Trophoblast cell (in vitro differentiated cells and primary cell): Measurements from ENCODE around the gene LAMB4.

Source experiments
- DNase-seq, 2 donors: peaks; one replicate each; pipeline ENCODE4 v3.0.0-alpha.2; 2016
- H2AFZ ChIP-seq: 2 replicates; pipeline ENCODE4 v1.6.1; 2013; ENCODE audit warnings: low read length, moderate library complexity, mild to moderate bottlenecking; ENCODE audit not compliant: insufficient read depth, poor library complexity
- H2AK5ac ChIP-seq: 2 replicates; pipeline ENCODE4 v1.6.1; 2013; ENCODE audit warnings: mild to moderate bottlenecking, low read length
- H2BK120ac ChIP-seq: 2 replicates; pipeline ENCODE4 v1.6.1; 2013; ENCODE audit warnings: low read length, mild to moderate bottlenecking, moderate library complexity; ENCODE audit not compliant: insufficient read depth, poor library complexity
- H2BK12ac ChIP-seq: 2 replicates; pipeline ENCODE4 v1.6.1; 2013; ENCODE audit warnings: mild to moderate bottlenecking, low read length, moderate library complexity
- H2BK5ac ChIP-seq: 2 replicates; pipeline ENCODE4 v1.6.1; 2013; ENCODE audit warnings: low read length, low read depth, moderate library complexity, mild to moderate bottlenecking; ENCODE audit not compliant: poor library complexity
- H3K14ac ChIP-seq: 2 replicates; pipeline ENCODE4 v1.6.1; 2013; ENCODE audit warnings: mild to moderate bottlenecking, low read length
- H3K18ac ChIP-seq: 2 replicates; pipeline ENCODE4 v1.6.1; 2013; ENCODE audit warnings: mild to moderate bottlenecking, low read length
- H3K23ac ChIP-seq: 2 replicates; pipeline ENCODE4 v1.6.1; 2013; ENCODE audit warnings: low read length
- H3K27ac ChIP-seq: 2 replicates; pipeline ENCODE4 v1.5.1; 2013; ENCODE audit warnings: low read depth, mild to moderate bottlenecking, inconsistent platforms, low read length, moderate library complexity
- H3K27me3 ChIP-seq: 2 replicates; pipeline ENCODE4 v1.6.1; 2013; ENCODE audit warnings: inconsistent platforms, mild to moderate bottlenecking, low read length, moderate library complexity; ENCODE audit not compliant: insufficient read depth
- H3K36me3 ChIP-seq, 2 experiments: 1 replicate in 1 of 2; 2 replicates in 1 of 2; pipeline ENCODE4 v1.6.1; 2013; ENCODE audit warnings: low read length in 2 of 2, mild to moderate bottlenecking in 2 of 2, moderate library complexity in 1 of 2; ENCODE audit not compliant: insufficient read depth in 2 of 2, control insufficient read depth in 1 of 2
- H3K4ac ChIP-seq: 2 replicates; pipeline ENCODE4 v1.6.1; 2013; ENCODE audit warnings: low read depth, mild to moderate bottlenecking, low read length, moderate library complexity
- H3K4me1 ChIP-seq, 2 experiments: 1 replicate in 1 of 2; 2 replicates in 1 of 2; pipeline ENCODE4 v1.6.1; 2013; ENCODE audit warnings: low read length in 2 of 2, mild to moderate bottlenecking in 2 of 2, moderate library complexity in 1 of 2; ENCODE audit not compliant: insufficient read depth in 2 of 2, control insufficient read depth in 1 of 2
- H3K4me2 ChIP-seq: 2 replicates; pipeline ENCODE4 v1.6.1; 2013; ENCODE audit warnings: inconsistent platforms, mild to moderate bottlenecking, low read length, moderate library complexity
- H3K4me3 ChIP-seq: 2 replicates; pipeline ENCODE4 v1.5.1; 2013; ENCODE audit warnings: mild to moderate bottlenecking, low read depth, low read length, inconsistent platforms
- H3K79me1 ChIP-seq: one replicate; pipeline ENCODE4 v1.6.1; 2013; ENCODE audit warnings: low read length
- H3K79me2 ChIP-seq: 2 replicates; pipeline ENCODE4 v1.6.1; 2013; ENCODE audit warnings: low read length, mild to moderate bottlenecking; ENCODE audit not compliant: control insufficient read depth, insufficient read depth, poor library complexity
- H3K9ac ChIP-seq: 2 replicates; pipeline ENCODE4 v1.6.1; 2013; ENCODE audit warnings: mild to moderate bottlenecking, low read length
- H3K9me3 ChIP-seq: 2 replicates; pipeline ENCODE4 v1.6.1; 2013; ENCODE audit warnings: low read depth, mild to moderate bottlenecking, control low read depth, inconsistent platforms, low read length; ENCODE audit not compliant: insufficient read depth
- H4K12ac ChIP-seq: 2 replicates; pipeline ENCODE4 v1.6.1; 2013; ENCODE audit warnings: low read depth, mild to moderate bottlenecking, low read length, moderate library complexity
- H4K8ac ChIP-seq: 2 replicates; pipeline ENCODE4 v1.6.1; 2013; ENCODE audit warnings: low read depth, mild to moderate bottlenecking, low read length, moderate library complexity
- H4K91ac ChIP-seq: one replicate; pipeline ENCODE4 v1.6.1; 2013; ENCODE audit warnings: low read depth, mild to moderate bottlenecking, low read length, moderate library complexity
- WGBS: extraction: QIAGEN DNeasy Blood & Tissue Kit; methylation state at CpG from one replicate; pipeline ENCODE4 v1.1.7; 2013; ENCODE audit warnings: missing lambda C conversion rate; ENCODE audit not compliant: insufficient read length, insufficient coverage; ENCODE audit errors: extremely low coverage; 5-methylcytosine and 5-hydroxymethylcytosine counted together

The LAMB4 gene

GRCh38 chr7:108167460-108167859 is 37.3 kb upstream of the LAMB4 start:
- no peak overlapping the region for H2BK120ac ChIP-seq
- WGBS = no CpG with 5 or more reads among the region's 7 CpGs
- H2AFZ ChIP-seq = no peak overlapping the region
- H3K14ac ChIP-seq = no peak overlapping the region
- no peak overlapping the region for H2BK12ac ChIP-seq
- no peaks in the 10 kb centered on the region for H3K79me2 ChIP-seq
- DNase-seq = no peak
- H3K9ac ChIP-seq = no peak overlapping the region
- H3K23ac ChIP-seq = no peak overlapping the region
- H3K9me3 ChIP-seq = no peaks in the 10 kb centered on the region
- no peak overlapping the region for H3K27ac ChIP-seq
- no peak overlapping the region for H3K4me2 ChIP-seq
- no peak overlapping the region for H2AK5ac ChIP-seq
- H3K27me3 ChIP-seq = no peaks in the 10 kb centered on the region
- no peak overlapping the region for H3K18ac ChIP-seq
- no peaks in the 10 kb centered on the region for H3K36me3 ChIP-seq
- H2BK5ac ChIP-seq = no peak overlapping the region
- no peak overlapping the region for H3K4me3 ChIP-seq
- no peaks in the 10 kb centered on the region for H3K4me1 ChIP-seq
- H4K8ac ChIP-seq = no peak overlapping the region
- no peak overlapping the region for H4K91ac ChIP-seq
- no peaks in the 10 kb centered on the region for H3K79me1 ChIP-seq
- H4K12ac ChIP-seq = no peak overlapping the region
- H3K4ac ChIP-seq = no peak overlapping the region

- H3K27ac ChIP-seq = no peak overlapping the region
- H2AFZ ChIP-seq = no peak overlapping the region
- H3K36me3 ChIP-seq = no peaks in the 10 kb centered on the region
- H3K14ac ChIP-seq = no peak overlapping the region
- no peak overlapping the region for H3K9ac ChIP-seq
- H2BK5ac ChIP-seq = no peak overlapping the region
- DNase-seq = no peak
- no peaks in the 10 kb centered on the region for H3K79me2 ChIP-seq
- no peak overlapping the region for H3K4me3 ChIP-seq
- H2AK5ac ChIP-seq = no peak overlapping the region
- H4K8ac ChIP-seq = no peak overlapping the region
- H3K9me3 ChIP-seq = no peaks in the 10 kb centered on the region
- no peak overlapping the region for H3K18ac ChIP-seq
- H3K23ac ChIP-seq = no peak overlapping the region
- H3K4ac ChIP-seq = no peak overlapping the region
- no peaks in the 10 kb centered on the region for H3K79me1 ChIP-seq
- no peaks in the 10 kb centered on the region for H3K4me1 ChIP-seq
- no peak overlapping the region for H4K12ac ChIP-seq
- H4K91ac ChIP-seq = no peak overlapping the region
- H3K4me2 ChIP-seq = no peak overlapping the region
- H3K27me3 ChIP-seq = no peaks in the 10 kb centered on the region
- H2BK120ac ChIP-seq = no peak overlapping the region
- no peak overlapping the region for H2BK12ac ChIP-seq
- no CpG with 5 or more reads among the region's 5 CpGs for WGBS
These were observed 36.5 kb upstream of the LAMB4 start for GRCh38 chr7:108166687-108167086.

GRCh38 chr7:108165723-108166122 is 35.6 kb upstream of the LAMB4 start:
- no peak overlapping the region for H3K14ac ChIP-seq
- H2BK12ac ChIP-seq = no peak overlapping the region
- WGBS = no CpG with 5 or more reads among the region's 2 CpGs
- H3K4me1 ChIP-seq = no peaks in the 10 kb centered on the region
- DNase-seq = no peak
- no peak overlapping the region for H3K4me3 ChIP-seq
- no peak overlapping the region for H2BK5ac ChIP-seq
- H3K4me2 ChIP-seq = no peak overlapping the region
- H3K9me3 ChIP-seq = no peaks in the 10 kb centered on the region
- H3K18ac ChIP-seq = no peak overlapping the region
- H3K36me3 ChIP-seq = no peaks in the 10 kb centered on the region
- H3K79me2 ChIP-seq = no peaks in the 10 kb centered on the region
- no peak overlapping the region for H3K27ac ChIP-seq
- no peak overlapping the region for H3K4ac ChIP-seq
- no peaks in the 10 kb centered on the region for H3K79me1 ChIP-seq
- H3K27me3 ChIP-seq = no peaks in the 10 kb centered on the region
- no peak overlapping the region for H4K91ac ChIP-seq
- H3K23ac ChIP-seq = no peak overlapping the region
- H4K12ac ChIP-seq = no peak overlapping the region
- no peak overlapping the region for H2AK5ac ChIP-seq
- no peak overlapping the region for H2BK120ac ChIP-seq
- H4K8ac ChIP-seq = no peak overlapping the region
- H3K9ac ChIP-seq = no peak overlapping the region
- H2AFZ ChIP-seq = no peak overlapping the region

- no peak overlapping the region for H4K8ac ChIP-seq
- no peak overlapping the region for H3K9ac ChIP-seq
- H4K91ac ChIP-seq = no peak overlapping the region
These were observed 34.8 kb upstream of the LAMB4 start for GRCh38 chr7:108164946-108165345.

More at GRCh38 chr7:108164946-108165345, 34.8 kb upstream of the LAMB4 start:
- H3K79me2 ChIP-seq = no peaks in the 10 kb centered on the region
- no peak overlapping the region for H4K12ac ChIP-seq
- no peak overlapping the region for H3K4me3 ChIP-seq
- no peaks in the 10 kb centered on the region for H3K4me1 ChIP-seq
- no peak overlapping the region for H3K27ac ChIP-seq
- no CpG with 5 or more reads among the region's 6 CpGs for WGBS
- no peak overlapping the region for H3K18ac ChIP-seq
- no peak overlapping the region for H2AFZ ChIP-seq
- no peaks in the 10 kb centered on the region for H3K36me3 ChIP-seq
- H2BK120ac ChIP-seq = no peak overlapping the region
- no peak overlapping the region for H2AK5ac ChIP-seq
- no peak overlapping the region for H2BK12ac ChIP-seq
- H3K4ac ChIP-seq = no peak overlapping the region
- no peaks in the 10 kb centered on the region for H3K9me3 ChIP-seq
- H3K4me2 ChIP-seq = no peak overlapping the region
- H3K23ac ChIP-seq = no peak overlapping the region
- no peaks in the 10 kb centered on the region for H3K79me1 ChIP-seq
- no peaks in the 10 kb centered on the region for H3K27me3 ChIP-seq
- no peak overlapping the region for H3K14ac ChIP-seq
- no peak overlapping the region for H2BK5ac ChIP-seq
- DNase-seq = no peak
